ENCODE data around the gene FOXL2. TPM values are rescaled to one million over a fixed set of nuclear protein-coding genes. Genes with fewer than 3 reads are reported as not detected.

Gene FOXL2
- total RNA-seq, 6 experiments from 2014 or later: 0.71 to 8.0 (median 7.0) TPM

GRCh38 chr3:138899351-138899991 is 47.5 kb downstream of the FOXL2 start:
- Mint-ChIP-seq H3K27me3 (ENCODE audit: insufficient read depth) (peaks cover 1% of the 10 kb centered on the region), H3K4me1 (ENCODE audit: low read depth) (peaks cover 19% of the 10 kb centered on the region), H3K27ac (no peak overlapping the region), H3K9me3 (no peaks in the 10 kb centered on the region), H3K36me3 (ENCODE audit: low read depth) (no peaks in the 10 kb centered on the region), H3K4me3 (no peak overlapping the region)
- TF ChIP-seq CTCF (IDR thresholded peaks at IDR 0.05): no peak
- no peak for DNase-seq

GRCh38 chr3:138898708-138899107 is 48.2 kb downstream of the FOXL2 start:
- Mint-ChIP-seq H3K36me3 (ENCODE audit: low read depth) (no peaks in the 10 kb centered on the region), H3K27ac (no peak overlapping the region), H3K4me3 (no peak overlapping the region), H3K4me1 (ENCODE audit: low read depth) (peaks cover 19% of the 10 kb centered on the region), H3K9me3 (no peaks in the 10 kb centered on the region), H3K27me3 (ENCODE audit: insufficient read depth) (peaks cover 1% of the 10 kb centered on the region)
- DNase-seq: no peak
- no peak for TF ChIP-seq CTCF (IDR thresholded peaks at IDR 0.05)

GRCh38 chr3:138898301-138898700 is 48.6 kb downstream of the FOXL2 start:
- Mint-ChIP-seq H3K27ac (no peak overlapping the region; the same call in 1 of the 2 replicates), H3K4me1 (ENCODE audit: low read depth) (peaks cover 19% of the 10 kb centered on the region), H3K36me3 (ENCODE audit: low read depth) (no peaks in the 10 kb centered on the region), H3K27me3 (ENCODE audit: insufficient read depth) (peaks cover 1% of the 10 kb centered on the region), H3K9me3 (no peaks in the 10 kb centered on the region), H3K4me3 (no peak overlapping the region)
- TF ChIP-seq CTCF (IDR thresholded peaks at IDR 0.05): no peak
- DNase-seq: peak; percentile 39

Other genes with a start within 250 kb of the FOXL2 start
- gene PIK3CB, start 112.2 kb downstream of the FOXL2 start, total RNA-seq (2021; fragmentation: NEBNext Ultra II Directional; extraction: Animal tissue kit (Norgen Biotek cat#: 25700)): 10 to 100 TPM; 12.6 to 18.3 (median 15.8) TPM
- 1 to 10 TPM in 4 of 6 experiments, under 1 TPM in 2; 0.45 to 5.8 (median 4.6) TPM for gene FOXL2NB, start 80 bp upstream of the FOXL2 start, total RNA-seq (2021; fragmentation: NEBNext Ultra II Directional; extraction: Animal tissue kit (Norgen Biotek cat#: 25700))
- not detected for gene PRR23A, start 59.1 kb upstream of the FOXL2 start, total RNA-seq (2021; fragmentation: NEBNext Ultra II Directional; extraction: Animal tissue kit (Norgen Biotek cat#: 25700))
- gene PRR23B, start 73.8 kb upstream of the FOXL2 start, total RNA-seq (2021; fragmentation: NEBNext Ultra II Directional; extraction: Animal tissue kit (Norgen Biotek cat#: 25700)): not detected
- not detected for gene PRR23C, start 97.8 kb upstream of the FOXL2 start, total RNA-seq (2021; fragmentation: NEBNext Ultra II Directional; extraction: Animal tissue kit (Norgen Biotek cat#: 25700))